Progenitor cell of endocrine pancreas (in vitro differentiated cells): Measurements from ENCODE around the gene KRTAP10-2. TPM values are rescaled to one million over a fixed set of nuclear protein-coding genes. Genes with fewer than 3 reads are reported as not detected.
A peak's percentile ranks its signal among the peaks of the same experiment; 100 is the strongest.
"Not testable (repeated sequence)": the region's sequence is repeated elsewhere in the genome, so short reads cannot be mapped to it uniquely, and the experiment has no call there.

Source experiments
- DNase-seq: peaks from one replicate; pipeline ENCODE4 v3.0.0; 2021; ENCODE audit warnings: low spot score; ENCODE audit not compliant: unreplicated experiment
- H3K27ac Mint-ChIP-seq: 2 replicates; pipeline ENCODE4 v1.8.0; 2021; ENCODE audit warnings: mild to moderate bottlenecking, moderate library complexity, mixed read lengths
- H3K27me3 Mint-ChIP-seq: 2 replicates; pipeline ENCODE4 v1.8.0; 2021; ENCODE audit warnings: mixed read lengths
- H3K36me3 Mint-ChIP-seq: 2 replicates; pipeline ENCODE4 v1.8.0; 2022; ENCODE audit warnings: mixed read lengths; ENCODE audit not compliant: insufficient read depth
- H3K4me1 Mint-ChIP-seq: 2 replicates; pipeline ENCODE4 v1.8.0; 2021; ENCODE audit warnings: low read depth, mixed read lengths
- H3K4me3 Mint-ChIP-seq: 2 replicates; pipeline ENCODE4 v1.8.0; 2021; ENCODE audit warnings: low read depth, mild to moderate bottlenecking, moderate library complexity, mixed read lengths
- H3K9me3 Mint-ChIP-seq: 2 replicates; pipeline ENCODE4 v1.8.0; 2021; ENCODE audit warnings: low read depth, mixed read lengths
- CTCF ChIP-seq: fragments of 200-600 bp; sonication (generic); IDR thresholded peaks from one replicate; pipeline ENCODE4 v1.5.0; 2021; ENCODE audit warnings: antibody characterized with exemption, mild to moderate bottlenecking; ENCODE audit not compliant: unreplicated experiment
- total RNA-seq: library from RNA; stranded (reverse); gene quantifications from 2 replicates; pipeline ENCODE4 v1.2.1, GENCODE V29; 2021

Gene KRTAP10-2
- total RNA-seq, 1 donor from 2014 or later = not detected

DNA sequence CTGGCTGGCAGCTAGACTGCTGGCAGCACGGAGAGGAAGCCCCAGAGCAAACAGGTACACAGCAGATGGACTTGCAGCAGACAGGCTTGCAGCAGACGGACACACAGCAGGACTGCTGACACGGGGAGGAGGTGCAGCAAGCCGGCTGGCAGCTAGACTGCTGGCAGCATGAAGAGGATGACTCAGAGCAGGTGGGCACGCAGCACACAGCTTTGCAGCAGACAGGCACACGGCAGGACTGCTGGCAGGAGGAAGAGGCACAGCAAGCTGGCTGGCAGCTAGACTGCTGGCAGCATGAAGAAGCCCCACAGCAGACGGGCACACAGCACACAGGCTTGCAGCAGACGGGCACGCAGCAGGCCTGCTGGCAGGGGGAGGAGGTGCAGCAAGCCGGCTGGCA lies 498 bp downstream of the KRTAP10-2 start:
- no peak for DNase-seq
- H3K4me3 Mint-ChIP-seq = no peak overlapping the region
- no peak overlapping the region for H3K27ac Mint-ChIP-seq
- H3K36me3 Mint-ChIP-seq = peaks cover 4% of the 10 kb centered on the region
- H3K27me3 Mint-ChIP-seq = peaks cover 10% of the 10 kb centered on the region
- H3K4me1 Mint-ChIP-seq = peaks cover 16% of the 10 kb centered on the region
- no peak for TF ChIP-seq CTCF
- H3K9me3 Mint-ChIP-seq = peaks cover 13% of the 10 kb centered on the region

GRCh38 chr21:44550285-44550684 lies 1.0 kb downstream of the KRTAP10-2 start:
- not testable (repeated sequence) for H3K27ac Mint-ChIP-seq, H3K36me3 Mint-ChIP-seq, H3K4me3 Mint-ChIP-seq
- Mint-ChIP-seq H3K4me1 (peaks cover 16% of the 10 kb centered on the region), H3K27me3 (peaks cover 10% of the 10 kb centered on the region), H3K9me3 (peaks cover 18% of the 10 kb centered on the region)
- DNase-seq = peak; percentile 8

- no peak for TF ChIP-seq CTCF
- peak; percentile 7 for DNase-seq
- peak overlapping the region; percentile 80 for H3K27ac Mint-ChIP-seq
- H3K4me3 Mint-ChIP-seq = no peak overlapping the region
- H3K9me3 Mint-ChIP-seq = peaks cover 18% of the 10 kb centered on the region
- H3K4me1 Mint-ChIP-seq = peaks cover 16% of the 10 kb centered on the region
- peaks cover 4% of the 10 kb centered on the region for H3K36me3 Mint-ChIP-seq
- H3K27me3 Mint-ChIP-seq = peaks cover 7% of the 10 kb centered on the region
Measured at GRCh38 chr21:44549525-44550211, 1.6 kb downstream of the KRTAP10-2 start.

DNA sequence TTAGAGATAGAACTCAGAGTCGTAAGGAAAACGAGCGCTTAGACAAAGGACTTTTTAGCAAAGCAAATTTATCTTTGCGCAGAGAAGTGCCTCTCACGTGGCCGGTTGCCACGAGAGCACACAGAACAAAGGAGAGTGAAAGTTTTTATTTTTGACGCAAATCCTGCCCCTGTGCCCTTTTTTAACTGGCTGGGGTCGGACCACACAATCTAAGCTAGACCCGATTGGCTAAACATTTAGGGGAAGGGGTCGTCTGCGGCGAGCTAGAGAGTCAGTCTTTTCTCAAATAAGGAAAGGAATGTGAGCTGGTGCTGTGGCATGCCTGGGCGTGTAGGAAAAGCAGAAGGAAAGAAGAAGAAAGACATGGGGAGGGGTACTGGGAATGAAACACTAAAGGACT lies 2.4 kb downstream of the KRTAP10-2 start:
- peaks cover 18% of the 10 kb centered on the region for H3K9me3 Mint-ChIP-seq
- peak; percentile 6 for DNase-seq
- H3K4me3 Mint-ChIP-seq = no peak overlapping the region
- TF ChIP-seq CTCF = no peak
- H3K27ac Mint-ChIP-seq = peak overlapping the region; percentile 80
- H3K36me3 Mint-ChIP-seq = peaks cover 4% of the 10 kb centered on the region
- peaks cover 6% of the 10 kb centered on the region for H3K27me3 Mint-ChIP-seq
- H3K4me1 Mint-ChIP-seq = peaks cover 16% of the 10 kb centered on the region

- H3K36me3 Mint-ChIP-seq = peaks cover 4% of the 10 kb centered on the region
- H3K27me3 Mint-ChIP-seq = peaks cover 6% of the 10 kb centered on the region
- no peak for DNase-seq
- no peak for TF ChIP-seq CTCF
- peaks cover 18% of the 10 kb centered on the region for H3K9me3 Mint-ChIP-seq
- peaks cover 16% of the 10 kb centered on the region for H3K4me1 Mint-ChIP-seq
- H3K27ac Mint-ChIP-seq = peak overlapping the region; percentile 80
- H3K4me3 Mint-ChIP-seq = no peak overlapping the region
Measured at GRCh38 chr21:44548381-44548780, 2.9 kb downstream of the KRTAP10-2 start.
